ENCODE measurements around the gene DMBX1.

DNA sequence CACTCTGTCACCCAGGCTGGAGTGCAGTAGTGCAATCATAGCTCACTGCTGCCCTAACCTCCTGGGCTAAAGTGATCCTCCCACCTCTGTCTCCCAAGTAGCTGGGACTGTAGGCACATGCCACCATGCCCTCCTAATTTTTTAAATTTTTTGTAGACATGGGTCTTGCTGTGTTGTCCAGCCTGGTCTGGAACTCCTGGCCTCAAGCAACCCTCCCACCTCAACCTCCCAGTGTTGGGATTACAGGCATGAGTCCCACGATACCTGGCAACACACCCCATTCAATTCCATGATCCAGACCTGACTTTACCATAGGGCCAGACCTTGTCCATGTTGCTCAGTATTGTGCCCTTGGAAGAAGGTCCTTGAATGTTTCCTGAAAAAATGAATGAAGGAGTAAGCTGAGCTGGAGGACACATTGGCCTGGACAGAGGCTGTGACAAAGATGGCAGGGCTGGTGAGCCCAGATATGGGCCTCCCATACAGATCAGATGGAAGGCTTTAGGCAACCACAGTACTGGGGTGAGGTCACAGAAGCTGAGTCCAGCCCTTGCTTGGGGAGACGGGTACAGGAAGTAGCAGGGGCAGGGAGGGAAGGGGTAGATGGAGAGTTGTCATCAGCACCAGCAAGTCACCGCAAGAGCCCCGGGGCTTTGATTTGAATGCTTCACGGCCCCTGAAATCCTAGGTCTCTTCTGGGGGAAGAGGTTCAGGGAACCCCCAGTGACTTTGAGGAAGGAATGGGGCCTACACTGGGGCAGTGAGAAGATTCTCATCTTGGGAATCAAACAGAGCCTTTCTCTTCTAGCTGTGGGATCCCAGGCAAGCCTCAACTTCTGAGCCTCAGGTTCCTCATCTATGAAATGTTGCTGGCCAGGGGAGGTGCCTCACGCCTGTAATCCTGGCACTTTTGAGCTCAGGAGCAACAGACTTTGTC, 40.1 kb upstream of the DMBX1 start:
- TF ChIP-seq, protein P1, sequence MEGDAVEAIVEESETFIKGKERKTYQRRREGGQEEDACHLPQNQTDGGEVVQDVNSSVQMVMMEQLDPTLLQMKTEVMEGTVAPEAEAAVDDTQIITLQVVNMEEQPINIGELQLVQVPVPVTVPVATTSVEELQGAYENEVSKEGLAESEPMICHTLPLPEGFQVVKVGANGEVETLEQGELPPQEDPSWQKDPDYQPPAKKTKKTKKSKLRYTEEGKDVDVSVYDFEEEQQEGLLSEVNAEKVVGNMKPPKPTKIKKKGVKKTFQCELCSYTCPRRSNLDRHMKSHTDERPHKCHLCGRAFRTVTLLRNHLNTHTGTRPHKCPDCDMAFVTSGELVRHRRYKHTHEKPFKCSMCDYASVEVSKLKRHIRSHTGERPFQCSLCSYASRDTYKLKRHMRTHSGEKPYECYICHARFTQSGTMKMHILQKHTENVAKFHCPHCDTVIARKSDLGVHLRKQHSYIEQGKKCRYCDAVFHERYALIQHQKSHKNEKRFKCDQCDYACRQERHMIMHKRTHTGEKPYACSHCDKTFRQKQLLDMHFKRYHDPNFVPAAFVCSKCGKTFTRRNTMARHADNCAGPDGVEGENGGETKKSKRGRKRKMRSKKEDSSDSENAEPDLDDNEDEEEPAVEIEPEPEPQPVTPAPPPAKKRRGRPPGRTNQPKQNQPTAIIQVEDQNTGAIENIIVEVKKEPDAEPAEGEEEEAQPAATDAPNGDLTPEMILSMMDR (IDR thresholded peaks at IDR 0.05): no peak
- TF ChIP-seq POLR2A (IDR thresholded peaks at IDR 0.05): no peak
